SU-DHL-6 (cell line): Measurements from ENCODE around the gene EIF4H.

ENCODE experiments used
- H2AFZ ChIP-seq: fragments of 200-600 bp; sonication (generic); 2 replicates; pipeline ENCODE4 v1.6.1; 2014; ENCODE audit warnings: low read depth, mild to moderate bottlenecking, moderate library complexity, mixed read lengths, antibody characterized with exemption, low read length; ENCODE audit not compliant: severe bottlenecking
- H3F3A ChIP-seq: fragments of 200-600 bp; shearing (Covaris generic); 2 replicates; pipeline ENCODE4 v1.6.0; 2016; ENCODE audit warnings: antibody characterized with exemption, mild to moderate bottlenecking; ENCODE audit not compliant: insufficient read depth
- H3K27ac ChIP-seq: fragments of 200-600 bp; sonication (generic); 2 replicates; pipeline ENCODE4 v1.5.1; 2016; ENCODE audit warnings: low read depth, mild to moderate bottlenecking, low read length, moderate library complexity, mixed read lengths
- H3K27me3 ChIP-seq: fragments of 200-600 bp; sonication (generic), shearing (Covaris generic); 2 replicates; pipeline ENCODE4 v1.6.0; 2014; ENCODE audit warnings: mild to moderate bottlenecking, low read length
- H3K36me3 ChIP-seq: fragments of 200-600 bp; sonication (generic); 2 replicates; pipeline ENCODE4 v1.6.1; 2014; ENCODE audit warnings: mild to moderate bottlenecking, low read length, mixed read lengths
- H3K4me2 ChIP-seq: fragments of 300-600, 200-600 bp; shearing (Covaris generic), sonication (generic); 2 replicates; pipeline ENCODE4 v1.6.0; 2014; ENCODE audit warnings: low read length, low read depth, mild to moderate bottlenecking; ENCODE audit not compliant: poor library complexity, severe bottlenecking
- H3K4me3 ChIP-seq: fragments of 200-600 bp; sonication (generic); 2 replicates; pipeline ENCODE4 v1.5.1; 2014; ENCODE audit warnings: antibody characterized with exemption, low read length, mild to moderate bottlenecking, mixed read lengths; ENCODE audit not compliant: insufficient read depth, poor library complexity, severe bottlenecking
- H3K79me2 ChIP-seq: fragments of 200-600 bp; sonication (generic); 2 replicates; pipeline ENCODE4 v1.6.1; 2014; ENCODE audit warnings: mild to moderate bottlenecking, low read length, moderate library complexity; ENCODE audit not compliant: insufficient read depth
- H3K9ac ChIP-seq: fragments of 200-600 bp; sonication (generic); 2 replicates; pipeline ENCODE4 v1.7.0; 2014; ENCODE audit warnings: mild to moderate bottlenecking, low read length
- H3K9me2 ChIP-seq: fragments of 200-600 bp; sonication (generic); replicated peaks from 2 replicates; pipeline ENCODE4 v1.6.1; 2014; ENCODE audit warnings: low read length; ENCODE audit not compliant: insufficient read depth
- H3K9me3 ChIP-seq: fragments of 200-600 bp; sonication (generic); 2 replicates; pipeline ENCODE4 v1.6.1; 2014; ENCODE audit warnings: low read length, mixed read lengths; ENCODE audit not compliant: insufficient read depth
- H4K20me1 ChIP-seq: fragments of 200-600 bp; sonication (generic); 2 replicates; pipeline ENCODE4 v1.6.1; 2014; ENCODE audit warnings: low read depth, mild to moderate bottlenecking, antibody characterized with exemption, low read length, moderate library complexity, mixed read lengths
- EZH2phosphoT487 ChIP-seq: fragments of 200-600 bp; sonication (generic), shearing (Covaris generic); conservative IDR thresholded peaks from 2 replicates; pipeline ENCODE4 v1.6.1; 2018; ENCODE audit warnings: mild to moderate bottlenecking, antibody characterized with exemption, low read length, moderate library complexity, mixed read lengths
- TF ChIP-seq, protein P1 (sequence below): fragments of 200-600 bp; sonication (generic); IDR thresholded peaks from one replicate; pipeline ENCODE4 v1.5.1; 2017; ENCODE audit warnings: antibody characterized with exemption, mild to moderate bottlenecking, low read length, moderate library complexity; ENCODE audit not compliant: insufficient read depth, poor library complexity, severe bottlenecking

EIF4H gene

DNA sequence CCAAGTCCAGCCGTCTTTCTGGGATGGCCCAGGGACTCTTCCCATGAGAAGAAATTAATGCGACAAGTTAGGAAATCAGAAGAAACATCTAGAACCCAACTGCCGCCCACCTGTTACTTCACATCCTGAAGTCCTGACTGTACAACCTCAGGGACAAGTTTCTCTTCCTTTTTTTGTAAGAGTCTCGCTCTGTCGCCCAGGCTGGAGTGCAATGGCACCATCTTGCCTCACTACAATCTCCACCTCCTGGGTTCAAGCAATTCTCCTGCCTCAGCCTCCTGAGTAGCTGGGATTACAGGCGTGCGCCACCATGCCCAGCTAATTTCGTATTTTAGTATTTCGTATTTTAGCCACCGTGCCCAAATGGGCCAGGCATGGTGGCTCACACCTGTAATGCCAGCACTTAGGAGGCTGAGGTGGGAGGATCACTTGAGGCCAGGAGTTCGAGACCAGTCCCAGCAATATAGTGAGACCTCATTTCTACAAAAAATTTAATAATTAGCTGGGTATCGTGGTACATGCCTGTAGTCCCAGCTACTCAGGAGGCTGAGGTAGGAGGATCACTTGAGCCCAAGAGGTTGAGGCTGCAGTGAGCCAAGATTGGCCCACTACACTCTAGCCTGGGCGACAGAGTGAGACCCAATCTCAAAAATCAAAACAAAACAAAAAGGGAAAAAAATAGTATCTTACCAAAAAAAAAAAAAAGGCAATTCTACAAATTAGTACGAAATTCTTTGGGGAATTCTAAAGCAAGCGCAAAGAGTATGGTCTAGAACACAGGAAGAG, 56.5 kb downstream of the EIF4H start:
- no peaks in the 10 kb centered on the region for H3K27me3 ChIP-seq
- H3K4me3 ChIP-seq: no peak overlapping the region
- H3K9ac ChIP-seq: no peak overlapping the region
- no peak for TF ChIP-seq EZH2phosphoT487
- TF ChIP-seq, protein P1, sequence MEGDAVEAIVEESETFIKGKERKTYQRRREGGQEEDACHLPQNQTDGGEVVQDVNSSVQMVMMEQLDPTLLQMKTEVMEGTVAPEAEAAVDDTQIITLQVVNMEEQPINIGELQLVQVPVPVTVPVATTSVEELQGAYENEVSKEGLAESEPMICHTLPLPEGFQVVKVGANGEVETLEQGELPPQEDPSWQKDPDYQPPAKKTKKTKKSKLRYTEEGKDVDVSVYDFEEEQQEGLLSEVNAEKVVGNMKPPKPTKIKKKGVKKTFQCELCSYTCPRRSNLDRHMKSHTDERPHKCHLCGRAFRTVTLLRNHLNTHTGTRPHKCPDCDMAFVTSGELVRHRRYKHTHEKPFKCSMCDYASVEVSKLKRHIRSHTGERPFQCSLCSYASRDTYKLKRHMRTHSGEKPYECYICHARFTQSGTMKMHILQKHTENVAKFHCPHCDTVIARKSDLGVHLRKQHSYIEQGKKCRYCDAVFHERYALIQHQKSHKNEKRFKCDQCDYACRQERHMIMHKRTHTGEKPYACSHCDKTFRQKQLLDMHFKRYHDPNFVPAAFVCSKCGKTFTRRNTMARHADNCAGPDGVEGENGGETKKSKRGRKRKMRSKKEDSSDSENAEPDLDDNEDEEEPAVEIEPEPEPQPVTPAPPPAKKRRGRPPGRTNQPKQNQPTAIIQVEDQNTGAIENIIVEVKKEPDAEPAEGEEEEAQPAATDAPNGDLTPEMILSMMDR: no peak
- H3F3A ChIP-seq: 0 out of 2 replicates have a peak, but pooled peaks cover 8% of the 10 kb centered on the region
- H3K9me3 ChIP-seq: no peaks in the 10 kb centered on the region
- H3K79me2 ChIP-seq: no peaks in the 10 kb centered on the region
- H3K27ac ChIP-seq: no peak overlapping the region
- H2AFZ ChIP-seq: no peak overlapping the region
- no peaks in the 10 kb centered on the region for H4K20me1 ChIP-seq
- H3K9me2 ChIP-seq: no peaks in the 10 kb centered on the region
- peaks cover 12% of the 10 kb centered on the region for H3K36me3 ChIP-seq
- no peak overlapping the region for H3K4me2 ChIP-seq

DNA sequence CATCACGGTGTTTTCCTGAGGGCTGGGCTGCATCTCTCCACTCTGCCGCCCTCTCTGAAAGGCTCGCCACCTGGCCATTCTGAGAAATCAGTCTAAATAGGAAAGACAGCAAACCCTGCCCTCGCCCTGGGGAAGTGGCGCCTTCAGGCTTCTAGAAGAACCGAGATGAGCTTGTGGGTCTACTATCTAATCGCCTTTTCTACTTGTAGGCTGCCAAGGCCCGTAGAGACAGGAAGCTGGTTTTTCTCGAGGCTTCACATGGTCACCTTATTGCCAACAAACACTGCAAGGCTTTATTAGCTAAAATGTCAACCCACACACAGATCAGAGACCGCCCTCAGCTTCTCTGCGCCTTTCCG, 57.1 kb downstream of the EIF4H start:
- Histone ChIP-seq H4K20me1 (no peaks in the 10 kb centered on the region), H2AFZ (no peak overlapping the region), H3K9me2 (no peaks in the 10 kb centered on the region), H3K9me3 (no peaks in the 10 kb centered on the region), H3K79me2 (no peaks in the 10 kb centered on the region), H3K27ac (no peak overlapping the region), H3F3A (0 out of 2 replicates have a peak, but pooled peaks cover 8% of the 10 kb centered on the region), H3K36me3 (peaks cover 12% of the 10 kb centered on the region), H3K4me2 (no peak overlapping the region), H3K27me3 (no peaks in the 10 kb centered on the region), H3K9ac (no peak overlapping the region), H3K4me3 (no peak overlapping the region)
- TF ChIP-seq EZH2phosphoT487: no peak
- TF ChIP-seq, protein P1: no peak

DNA sequence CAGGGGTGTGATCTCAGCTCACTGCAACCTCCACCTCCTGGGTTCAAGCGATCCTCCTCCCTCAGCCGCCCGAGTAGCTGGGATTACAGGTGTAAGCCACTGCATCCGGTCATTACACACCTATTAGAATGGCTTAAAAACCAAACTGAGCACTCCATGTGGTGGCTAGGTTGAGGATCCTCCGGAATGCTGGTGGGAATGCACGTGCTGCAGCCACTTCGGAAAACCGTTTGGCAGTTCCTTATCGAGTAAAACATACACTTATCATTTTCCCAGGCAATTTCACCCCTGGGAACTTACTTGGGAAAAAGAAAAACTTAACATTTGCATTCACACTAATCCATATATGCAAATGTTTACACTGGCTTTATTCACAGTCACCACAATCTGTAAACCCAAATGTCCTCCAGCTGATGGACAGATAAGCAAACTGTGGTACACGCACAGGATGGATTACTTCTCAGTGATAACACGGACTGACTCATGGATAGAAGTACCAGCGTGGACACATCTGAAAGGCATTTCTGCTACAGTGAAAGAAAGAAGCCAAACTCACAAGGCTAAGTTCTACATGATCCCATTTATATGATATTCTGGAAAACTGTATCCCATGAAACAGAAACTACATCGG, 59.6 kb downstream of the EIF4H start:
- TF ChIP-seq, protein P1: no peak
- TF ChIP-seq EZH2phosphoT487: no peak
- no peaks in the 10 kb centered on the region for H3K9me2 ChIP-seq
- no peak overlapping the region for H2AFZ ChIP-seq
- no peak overlapping the region for H3K4me3 ChIP-seq
- no peak overlapping the region for H3K4me2 ChIP-seq
- no peak overlapping the region for H3K27ac ChIP-seq
- H3K36me3 ChIP-seq: peaks cover 12% of the 10 kb centered on the region
- no peaks in the 10 kb centered on the region for H3K9me3 ChIP-seq
- no peak overlapping the region for H3K9ac ChIP-seq
- no peaks in the 10 kb centered on the region for H3K79me2 ChIP-seq
- 0 out of 2 replicates have a peak, but pooled peaks cover 8% of the 10 kb centered on the region for H3F3A ChIP-seq
- H4K20me1 ChIP-seq: no peaks in the 10 kb centered on the region
- H3K27me3 ChIP-seq: no peaks in the 10 kb centered on the region
